Lung (tissue), 12 donors: ENCODE results near the gene TCFL5. TPM values are rescaled to one million over a fixed set of nuclear protein-coding genes. Genes with fewer than 3 reads are reported as not detected.

ENCODE experiments used
- ATAC-seq: fragments of 200-7000 bp; cut with Tn5 transposase; one replicate; pipeline ENCODE4 v1.9.1; 2020; ENCODE audit warnings: moderate number of reproducible peaks; ENCODE audit not compliant: insufficient read depth, low FRiP score
- DNase-seq, 3 donors: peaks; one replicate each; pipeline ENCODE4 v3.0.0-alpha.2; 2013 to 2017
- H3K27ac ChIP-seq, 2 donors: one replicate each; pipeline ENCODE4 v1.5.1; 2013; ENCODE audit warnings: mild to moderate bottlenecking in 2 of 2, moderate library complexity in 2 of 2, control low read depth in 1 of 2, inconsistent platforms in 1 of 2, low read depth in 1 of 2, low read length in 1 of 2
- H3K27me3 ChIP-seq, 3 donors: one replicate each; pipeline ENCODE4 v1.5.1; 2013; ENCODE audit warnings: low read length in 2 of 3; ENCODE audit not compliant: control insufficient read depth in 3 of 3, insufficient read depth in 3 of 3
- H3K36me3 ChIP-seq, 4 donors: one replicate each; pipeline ENCODE4 v1.5.1; 2013; ENCODE audit warnings: low read length in 4 of 4, mild to moderate bottlenecking in 1 of 4, moderate library complexity in 1 of 4; ENCODE audit not compliant: control insufficient read depth in 4 of 4, insufficient read depth in 4 of 4
- H3K4me1 ChIP-seq, 5 donors: one replicate each; pipeline ENCODE4 v1.5.1; 2013; ENCODE audit warnings: low read length in 5 of 5, mild to moderate bottlenecking in 2 of 5, moderate library complexity in 1 of 5; ENCODE audit not compliant: control insufficient read depth in 5 of 5, insufficient read depth in 5 of 5
- H3K4me3 ChIP-seq: one replicate; pipeline ENCODE4 v1.5.1; 2013; ENCODE audit warnings: mild to moderate bottlenecking, control low read depth, moderate library complexity
- H3K9ac ChIP-seq, 2 donors: one replicate each; pipeline ENCODE4 v1.5.1; 2013; ENCODE audit warnings: low read length in 2 of 2, control low read depth in 1 of 2; ENCODE audit not compliant: insufficient read depth in 1 of 2
- H3K9me3 ChIP-seq, 4 donors: one replicate each; pipeline ENCODE4 v1.5.1; 2013; ENCODE audit warnings: low read length in 3 of 4, mild to moderate bottlenecking in 1 of 4, moderate library complexity in 1 of 4; ENCODE audit not compliant: control insufficient read depth in 4 of 4, insufficient read depth in 3 of 4
- CTCF ChIP-seq: IDR thresholded peaks from 2 replicates; pipeline ENCODE4 v1.5.1; 2012; ENCODE audit warnings: mild to moderate bottlenecking; ENCODE audit errors: control extremely low read depth, extremely low read depth
- WGBS, 2 donors: extraction: QIAGEN DNeasy Blood & Tissue Kit; methylation state at CpG; one replicate each; pipeline ENCODE4 v1.1.7; 2013; 5-methylcytosine and 5-hydroxymethylcytosine counted together
- polyA plus RNA-seq, 2 donors: library from polyadenylated mRNA; stranded (reverse); fragments of 200-250 nt; gene quantifications; one replicate each; pipeline ENCODE4 v1.2.1, GENCODE V29; 2013
- total RNA-seq, 2 donors: library from RNA; depleted of rRNA in 1 of 2; stranded (reverse); fragments of >200 nt in 1 of 2; gene quantifications; one replicate each; pipeline ENCODE4 v1.2.1, GENCODE V29; 2014 to 2021
- donor health status: control.
- donor health status: control.
- donor health status: Bipolar disorder and iron deficiency.
- donor health status: healthy.
- donor health status: DM: yes; HTN: yes; CAD: no.

The TCFL5 gene
- total and polyA plus RNA-seq, 4 donors = 3.8 to 8.6 (median 6.1) TPM

GRCh38 chr20:62908971-62909791 is 47.6 kb upstream of the TCFL5 start:
- DNase-seq (no peak), ATAC-seq (no peak)
- TF ChIP-seq CTCF = no peak
- WGBS, 2 donors = 86 to 88% methylated on average over 18 of the region's 18 CpGs
- Histone ChIP-seq H3K27ac (no peak overlapping the region), H3K9ac (no peak overlapping the region), H3K4me3 (no peak overlapping the region), H3K27me3 (no peaks in the 10 kb centered on the region), H3K4me1 (peaks cover 0 to 3% (median 0%) of the 10 kb centered on the region in 5 donors), H3K36me3 (peaks cover 49 to 70% (median 57%) of the 10 kb centered on the region in 4 donors), H3K9me3 (no peaks in the 10 kb centered on the region)

GRCh38 chr20:62907384-62908317 is 46.0 kb upstream of the TCFL5 start:
- Histone ChIP-seq H3K4me1 (no peaks in the 10 kb centered on the region), H3K4me3 (no peak overlapping the region), H3K9ac (no peak overlapping the region), H3K27ac (no peak overlapping the region), H3K36me3 (peaks cover 51 to 76% (median 58%) of the 10 kb centered on the region in 4 donors), H3K27me3 (no peaks in the 10 kb centered on the region), H3K9me3 (peaks cover 0 to 2% (median 0%) of the 10 kb centered on the region in 4 donors)
- ATAC-seq (no peak), DNase-seq (no peak)
- no peak for TF ChIP-seq CTCF
- 74 to 77% methylated on average over 16 of the region's 16 CpGs for WGBS, 2 donors

GRCh38 chr20:62906647-62907375 is 45.2 kb upstream of the TCFL5 start:
- no peak overlapping the region for H3K9ac ChIP-seq
- peaks cover 51 to 76% (median 56%) of the 10 kb centered on the region in 4 donors for H3K36me3 ChIP-seq
- ATAC-seq = no peak
- H3K4me1 ChIP-seq = no peaks in the 10 kb centered on the region
- no peak for DNase-seq
- no peak overlapping the region for H3K4me3 ChIP-seq
- no peak for TF ChIP-seq CTCF
- 92 to 93% methylated on average over 31 of the region's 31 CpGs for WGBS, 2 donors
- H3K9me3 ChIP-seq = peaks cover 0 to 2% (median 0%) of the 10 kb centered on the region in 4 donors
- no peak overlapping the region for H3K27ac ChIP-seq
- no peaks in the 10 kb centered on the region for H3K27me3 ChIP-seq
